Esophagus (tissue), 2 donors: ENCODE results near the gene LOC101059915.
"Not testable (repeated sequence)": the region's sequence is repeated elsewhere in the genome, so short reads cannot be mapped to it uniquely, and the experiment has no call there.

Experiments
- H3K27ac ChIP-seq, 2 donors: one replicate each; pipeline ENCODE4 v1.5.1; 2013; ENCODE audit warnings: low read depth in 2 of 2, mild to moderate bottlenecking in 2 of 2, inconsistent platforms in 1 of 2, low read length in 1 of 2, moderate library complexity in 1 of 2
- H3K27me3 ChIP-seq, 2 donors: one replicate each; pipeline ENCODE4 v1.6.1; 2013; ENCODE audit warnings: low read length in 2 of 2, control low read depth in 1 of 2, mild to moderate bottlenecking in 1 of 2; ENCODE audit not compliant: insufficient read depth in 2 of 2, control insufficient read depth in 1 of 2
- H3K36me3 ChIP-seq, 2 donors: one replicate each; pipeline ENCODE4 v1.6.1; 2013; ENCODE audit warnings: low read length in 1 of 2; ENCODE audit not compliant: control insufficient read depth in 2 of 2, insufficient read depth in 2 of 2
- H3K4me1 ChIP-seq, 2 donors: one replicate each; pipeline ENCODE4 v1.6.1; 2013; ENCODE audit warnings: low read length in 1 of 2; ENCODE audit not compliant: control insufficient read depth in 2 of 2, insufficient read depth in 2 of 2
- H3K4me3 ChIP-seq, 2 donors: one replicate each; pipeline ENCODE4 v1.5.1; 2013; ENCODE audit warnings: low read length in 2 of 2, mild to moderate bottlenecking in 2 of 2, low read depth in 1 of 2, moderate library complexity in 1 of 2
- H3K9me3 ChIP-seq, 2 donors: one replicate each; pipeline ENCODE4 v1.6.1; 2013; ENCODE audit warnings: mild to moderate bottlenecking in 2 of 2, low read depth in 1 of 2, low read length in 1 of 2, moderate library complexity in 1 of 2; ENCODE audit not compliant: control insufficient read depth in 2 of 2, insufficient read depth in 1 of 2
- WGBS, 2 donors: extraction: QIAGEN DNeasy Blood & Tissue Kit; methylation state at CpG; one replicate each; pipeline ENCODE4 v1.1.7; 2013; 5-methylcytosine and 5-hydroxymethylcytosine counted together
- donor health status: healthy with polysubstance abuse.
- donor health status: Bipolar disorder and iron deficiency.

Gene LOC101059915

GRCh38 chrX:71637848-71638247 lies 29.5 kb upstream of the LOC101059915 start:
- Histone ChIP-seq H3K4me1 (no peaks in the 10 kb centered on the region), H3K9me3 (no peaks in the 10 kb centered on the region), H3K27ac (peak overlapping the region; percentile 31 to 36), H3K4me3 (no peak overlapping the region), H3K36me3 (no peaks in the 10 kb centered on the region), H3K27me3 (peaks cover 0 to 3% of the 10 kb centered on the region in 2 donors)
- WGBS, 2 donors, result 44 to 46% methylated on average over 4 of the region's 4 CpGs

- Histone ChIP-seq H3K4me3 (no peak overlapping the region), H3K27ac (no peak overlapping the region)
These were observed 28.9 kb upstream of the LOC101059915 start for GRCh38 chrX:71638409-71638808.

GRCh38 chrX:71640002-71640401 lies 27.3 kb upstream of the LOC101059915 start:
- Histone ChIP-seq H3K4me1 (no peaks in the 10 kb centered on the region), H3K27ac (no peak overlapping the region), H3K9me3 (no peaks in the 10 kb centered on the region), H3K27me3 (peaks cover 0 to 3% of the 10 kb centered on the region in 2 donors), H3K36me3 (no peaks in the 10 kb centered on the region), H3K4me3 (no peak overlapping the region)
- WGBS, 2 donors, result 80 to 87% methylated on average over 4 of the region's 4 CpGs

More at GRCh38 chrX:71638409-71638808, 28.9 kb upstream of the LOC101059915 start:
- WGBS, 2 donors, result 60 to 76% methylated on average over 4 of the region's 4 CpGs
- Histone ChIP-seq H3K9me3 (no peaks in the 10 kb centered on the region), H3K27me3 (peaks cover 0 to 3% of the 10 kb centered on the region in 2 donors), H3K4me1 (no peaks in the 10 kb centered on the region), H3K36me3 (no peaks in the 10 kb centered on the region)

- H3K36me3 ChIP-seq, H3K4me3 ChIP-seq, H3K9me3 ChIP-seq, H3K4me1 ChIP-seq, H3K27me3 ChIP-seq, H3K27ac ChIP-seq: not testable (repeated sequence)
- WGBS, 2 donors, result 67% methylated on average over 5 of the region's 6 CpGs
These were observed 22.9 kb upstream of the LOC101059915 start for GRCh38 chrX:71644406-71644805.

- H3K36me3 ChIP-seq, result no peaks in the 10 kb centered on the region
- 65 to 67% methylated on average over 4 of the region's 4 CpGs for WGBS, 2 donors
These were observed 16.9 kb upstream of the LOC101059915 start for GRCh38 chrX:71650333-71650969.

GRCh38 chrX:71652405-71652804 lies 14.9 kb upstream of the LOC101059915 start:
- no peaks in the 10 kb centered on the region for H3K9me3 ChIP-seq
- H3K4me3 ChIP-seq, result no peak overlapping the region
- H3K27ac ChIP-seq, result no peak overlapping the region
- WGBS, 2 donors, result 25 to 42% methylated on average over 2 of the region's 2 CpGs
- no peaks in the 10 kb centered on the region for H3K27me3 ChIP-seq
- H3K4me1 ChIP-seq, result no peaks in the 10 kb centered on the region
- no peaks in the 10 kb centered on the region for H3K36me3 ChIP-seq

More at GRCh38 chrX:71650333-71650969, 16.9 kb upstream of the LOC101059915 start:
- no peaks in the 10 kb centered on the region for H3K4me1 ChIP-seq
- no peaks in the 10 kb centered on the region for H3K27me3 ChIP-seq
- H3K27ac ChIP-seq, result no peak overlapping the region
- no peak overlapping the region for H3K4me3 ChIP-seq
- H3K9me3 ChIP-seq, result no peaks in the 10 kb centered on the region

GRCh38 chrX:71653344-71653743 lies 14.0 kb upstream of the LOC101059915 start:
- no peaks in the 10 kb centered on the region for H3K27me3 ChIP-seq
- WGBS, 2 donors, result 87 to 89% methylated on average over 2 of the region's 2 CpGs
- no peak overlapping the region for H3K4me3 ChIP-seq
- H3K9me3 ChIP-seq, result no peaks in the 10 kb centered on the region
- no peak overlapping the region for H3K27ac ChIP-seq
- H3K4me1 ChIP-seq, result no peaks in the 10 kb centered on the region
- H3K36me3 ChIP-seq, result no peaks in the 10 kb centered on the region

GRCh38 chrX:71657267-71657666 lies 10.1 kb upstream of the LOC101059915 start:
- H3K36me3 ChIP-seq, result no peaks in the 10 kb centered on the region
- H3K4me1 ChIP-seq, result no peaks in the 10 kb centered on the region
- H3K27me3 ChIP-seq, result no peaks in the 10 kb centered on the region
- no peaks in the 10 kb centered on the region for H3K9me3 ChIP-seq
- no peak overlapping the region for H3K27ac ChIP-seq
- 76 to 87% methylated on average over 4 of the region's 4 CpGs for WGBS, 2 donors
- H3K4me3 ChIP-seq, result no peak overlapping the region

- no peak overlapping the region for H3K27ac ChIP-seq
- no peaks in the 10 kb centered on the region for H3K9me3 ChIP-seq
- H3K27me3 ChIP-seq, result no peaks in the 10 kb centered on the region
- H3K4me1 ChIP-seq, result peaks cover 0 to 2% of the 10 kb centered on the region in 2 donors
- 64 to 67% methylated on average over 3 of the region's 3 CpGs for WGBS, 2 donors
- H3K36me3 ChIP-seq, result no peaks in the 10 kb centered on the region
- no peak overlapping the region for H3K4me3 ChIP-seq
These were observed 8.0 kb upstream of the LOC101059915 start for GRCh38 chrX:71659342-71659741.

GRCh38 chrX:71659959-71660358 lies 7.4 kb upstream of the LOC101059915 start:
- no peak overlapping the region for H3K4me3 ChIP-seq
- H3K9me3 ChIP-seq, result no peaks in the 10 kb centered on the region
- WGBS, 2 donors, result 88 to 89% methylated on average over 6 of the region's 6 CpGs

More at GRCh38 chrX:71659959-71660358, 7.4 kb upstream of the LOC101059915 start:
- H3K27ac ChIP-seq, result no peak overlapping the region
- peaks cover 0 to 2% of the 10 kb centered on the region in 2 donors for H3K4me1 ChIP-seq
- no peaks in the 10 kb centered on the region for H3K27me3 ChIP-seq
- no peaks in the 10 kb centered on the region for H3K36me3 ChIP-seq
